Measurements from ENCODE around the gene LRRC15.

The LRRC15 gene

DNA sequence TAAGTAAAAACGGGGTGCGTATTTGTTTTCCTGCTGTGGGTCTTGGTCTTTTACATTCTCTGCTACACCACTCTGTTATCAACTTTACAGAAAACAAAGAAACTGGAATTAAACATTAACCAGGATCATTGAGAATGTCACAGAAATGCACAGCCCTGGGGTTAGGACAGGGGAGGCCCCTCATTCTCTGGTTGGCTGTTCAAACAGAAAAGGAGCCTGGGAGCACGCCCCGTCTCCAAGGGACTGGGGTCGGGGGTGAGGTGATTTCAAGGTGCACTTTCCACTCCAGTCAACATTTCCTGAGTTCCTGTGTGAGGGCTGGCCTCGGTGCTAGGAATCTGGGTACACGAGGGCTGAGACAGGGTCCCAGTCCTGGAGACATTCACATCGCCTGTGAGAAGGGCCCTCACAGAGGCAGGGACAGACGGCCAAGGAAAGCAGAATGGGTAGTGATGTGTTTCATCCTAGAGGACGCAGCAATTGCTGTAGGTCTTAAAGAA is 48.7 kb downstream of the LRRC15 start:
- no peak for DNase-seq (ENCODE audit: low read depth in 3 of 3, low spot score in 1 of 3)

DNA sequence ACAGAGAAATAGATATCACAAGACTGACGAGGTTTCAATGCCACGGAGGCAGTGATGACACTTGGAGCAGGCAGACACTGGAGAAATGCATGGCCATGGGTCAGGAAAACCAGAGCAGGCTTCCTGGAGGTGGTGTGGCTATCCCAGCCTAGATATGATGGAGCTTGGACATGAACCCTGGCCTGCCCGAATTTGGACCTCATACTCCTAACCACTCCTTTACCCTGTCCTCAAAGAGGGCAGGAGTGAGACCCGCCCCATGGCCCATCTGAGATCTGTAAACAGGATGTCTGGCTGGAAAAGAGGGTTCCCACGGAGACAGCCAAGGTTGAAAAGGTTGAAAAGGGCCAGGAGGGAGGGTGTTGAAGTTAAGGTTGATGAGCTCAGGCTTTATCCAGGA is 49.4 kb downstream of the LRRC15 start:
- DNase-seq (ENCODE audit: low read depth in 3 of 3, low spot score in 1 of 3): no peak

- no peak for DNase-seq (ENCODE audit: low read depth in 3 of 3, low spot score in 1 of 3)
These were observed 50.9 kb downstream of the LRRC15 start for GRCh38 chr3:194318511-194319161.

DNA sequence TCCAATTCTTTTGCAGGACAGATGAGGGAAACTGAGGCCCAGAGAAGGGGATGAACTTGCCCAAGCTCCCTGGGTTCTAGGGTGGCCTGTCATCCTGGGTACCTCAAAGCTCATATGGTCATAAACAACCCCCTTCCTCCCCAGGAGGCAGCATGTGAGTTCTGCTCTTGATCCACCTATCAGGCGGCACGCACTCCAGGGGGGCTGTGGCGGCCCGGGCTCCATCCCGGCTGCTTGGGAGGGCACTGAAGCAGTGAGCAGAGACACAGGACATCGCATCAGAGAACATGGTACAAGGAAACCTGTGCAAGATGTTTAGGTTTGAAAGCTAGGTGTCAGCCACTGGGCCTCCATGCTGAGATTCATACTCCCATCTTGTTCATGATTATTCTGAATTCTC is 52.6 kb downstream of the LRRC15 start:
- no peak for DNase-seq (ENCODE audit: low read depth in 3 of 3, low spot score in 1 of 3)

DNA sequence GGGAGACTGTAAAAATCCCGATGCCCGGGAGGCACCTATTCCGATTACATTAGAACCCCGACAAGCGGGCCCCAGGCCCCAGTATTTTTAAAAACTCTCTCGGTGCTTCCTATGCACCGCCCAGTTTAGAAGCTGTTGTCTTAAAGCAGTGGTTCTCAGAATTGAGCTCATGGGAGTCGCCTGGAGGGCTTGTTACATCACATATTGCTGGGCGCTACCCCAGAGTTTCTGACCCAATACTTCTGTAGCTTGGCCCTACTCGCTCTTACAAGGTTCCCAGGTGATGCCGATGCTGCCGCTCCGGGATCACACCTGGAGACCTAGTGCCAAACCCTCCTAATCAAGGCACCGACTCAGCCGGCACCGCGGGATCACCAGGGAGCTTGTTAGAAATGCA is 53.6 kb downstream of the LRRC15 start:
- no peak for DNase-seq (ENCODE audit: low read depth in 3 of 3, low spot score in 1 of 3)

DNA sequence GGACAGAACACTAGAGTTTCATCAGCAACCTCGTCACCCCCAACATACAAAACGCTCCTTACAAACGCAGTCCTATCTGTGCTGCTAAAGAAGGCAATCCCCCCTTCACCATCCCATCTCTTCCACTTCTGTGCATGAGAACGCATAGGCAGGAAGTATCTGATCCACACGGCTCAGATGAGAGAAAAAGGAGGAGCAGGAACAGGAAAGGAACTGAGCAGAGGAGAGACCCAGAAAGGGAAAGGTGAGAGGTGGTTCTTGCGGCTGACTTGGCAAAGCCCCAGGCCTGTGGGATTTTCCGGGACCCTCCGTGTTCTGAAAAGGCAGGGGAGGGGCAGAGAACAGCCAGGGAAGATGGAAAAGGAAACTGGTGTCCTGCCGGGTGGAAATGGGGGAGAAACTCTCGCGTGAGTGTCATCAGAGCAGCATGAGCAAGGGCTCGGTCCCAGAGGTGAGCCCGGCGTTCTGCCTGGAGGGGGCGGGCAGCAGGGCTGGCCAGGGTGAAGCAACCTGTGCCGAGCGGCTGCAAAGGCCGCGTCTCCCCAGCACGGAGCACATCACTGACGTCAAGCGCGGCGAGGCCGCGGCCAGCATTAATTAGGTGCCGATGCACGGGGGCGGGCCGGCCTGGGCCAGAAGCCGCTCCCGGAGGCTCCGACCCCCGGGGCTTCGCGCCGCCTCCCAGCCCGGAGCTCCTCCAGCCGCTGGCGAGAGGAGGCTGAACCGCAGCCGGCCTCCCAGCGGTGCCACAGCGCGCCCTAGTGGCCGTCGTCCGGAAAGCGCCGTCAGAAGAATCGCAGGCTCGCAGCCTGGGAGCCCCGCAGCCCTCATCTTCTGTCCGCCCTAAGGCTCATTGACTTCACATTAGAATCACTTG is 54.2 kb downstream of the LRRC15 start:
- peak; percentile 43 to 86 (median 69) for DNase-seq (ENCODE audit: low read depth in 3 of 3, low spot score in 1 of 3)

GRCh38 chr3:194314388-194315068 is 55.0 kb downstream of the LRRC15 start:
- no peak for DNase-seq (ENCODE audit: low read depth in 3 of 3, low spot score in 1 of 3)

DNA sequence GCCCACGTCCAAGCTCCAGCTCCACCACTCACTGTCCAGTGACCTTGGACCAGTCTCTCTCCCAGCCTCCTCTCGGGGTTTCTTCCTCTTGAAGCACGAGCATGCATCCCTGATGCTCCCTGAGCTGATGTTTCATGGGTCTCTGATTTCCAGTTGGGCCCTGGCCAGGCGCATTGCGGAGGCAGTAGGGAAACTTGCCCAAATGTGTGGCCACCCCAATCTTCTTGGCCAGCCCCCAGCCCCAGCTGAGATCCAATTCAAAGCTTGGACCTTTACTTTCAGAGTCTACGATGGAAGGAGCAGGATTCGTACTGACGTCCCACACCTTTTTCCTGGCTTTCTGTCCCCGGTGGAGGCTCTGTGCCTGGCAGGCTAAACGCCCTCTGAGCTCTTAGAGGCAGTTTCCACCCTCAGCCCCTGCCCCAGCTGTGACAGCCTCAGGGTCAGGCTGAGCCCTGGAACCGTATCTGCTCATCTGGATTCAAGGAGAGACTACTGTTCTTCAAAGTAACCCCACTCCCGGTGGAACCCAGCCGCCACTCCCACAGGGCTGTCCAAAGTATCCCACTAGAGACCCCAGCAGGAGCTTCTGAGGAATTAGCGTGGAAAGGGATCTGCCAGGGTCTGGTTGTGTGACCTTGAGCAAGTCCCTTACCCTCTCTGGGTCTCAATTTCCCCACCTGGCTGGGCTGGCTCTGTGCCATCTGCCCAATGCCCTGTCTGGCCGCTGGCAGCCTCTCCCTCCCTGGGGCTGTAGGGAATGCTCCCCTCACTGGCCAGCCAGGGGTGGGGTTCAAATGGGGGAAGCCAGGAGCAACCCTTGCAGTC is 55.8 kb downstream of the LRRC15 start:
- DNase-seq (ENCODE audit: low read depth in 3 of 3, low spot score in 1 of 3): no peak

DNA sequence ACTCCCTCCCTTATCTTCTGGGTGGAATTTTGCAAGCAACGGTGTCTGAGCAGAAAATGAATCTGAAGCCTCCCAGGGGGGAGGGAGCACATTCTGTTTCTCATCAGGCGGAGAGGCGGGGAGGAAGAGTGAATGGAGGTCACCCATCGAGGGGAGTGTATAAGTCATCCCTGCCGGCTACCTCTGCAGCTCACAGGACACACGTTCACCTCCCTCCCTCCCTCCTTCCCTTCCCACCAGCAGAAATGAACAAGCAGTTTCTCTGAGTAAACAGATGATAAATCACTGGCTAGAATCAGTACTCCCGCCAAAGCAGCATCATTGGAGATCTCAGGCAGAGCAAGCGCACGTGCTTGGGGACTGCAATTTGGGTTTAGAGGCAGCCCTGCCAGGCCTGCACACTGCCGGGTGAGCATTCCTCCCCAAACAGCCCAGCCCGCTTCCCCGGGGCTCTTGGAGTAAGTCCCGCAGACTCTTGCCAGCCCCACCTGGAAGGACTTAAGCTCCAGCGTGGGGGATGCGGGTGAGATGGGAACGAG is 56.7 kb downstream of the LRRC15 start:
- no peak for DNase-seq (ENCODE audit: low read depth in 3 of 3, low spot score in 1 of 3)

- no peak for DNase-seq (ENCODE audit: low read depth in 3 of 3, low spot score in 1 of 3)
These were observed 57.3 kb downstream of the LRRC15 start for GRCh38 chr3:194312186-194312742.

GRCh38 chr3:194311000-194311399 is 58.5 kb downstream of the LRRC15 start:
- DNase-seq (ENCODE audit: low read depth in 3 of 3, low spot score in 1 of 3): no peak

DNA sequence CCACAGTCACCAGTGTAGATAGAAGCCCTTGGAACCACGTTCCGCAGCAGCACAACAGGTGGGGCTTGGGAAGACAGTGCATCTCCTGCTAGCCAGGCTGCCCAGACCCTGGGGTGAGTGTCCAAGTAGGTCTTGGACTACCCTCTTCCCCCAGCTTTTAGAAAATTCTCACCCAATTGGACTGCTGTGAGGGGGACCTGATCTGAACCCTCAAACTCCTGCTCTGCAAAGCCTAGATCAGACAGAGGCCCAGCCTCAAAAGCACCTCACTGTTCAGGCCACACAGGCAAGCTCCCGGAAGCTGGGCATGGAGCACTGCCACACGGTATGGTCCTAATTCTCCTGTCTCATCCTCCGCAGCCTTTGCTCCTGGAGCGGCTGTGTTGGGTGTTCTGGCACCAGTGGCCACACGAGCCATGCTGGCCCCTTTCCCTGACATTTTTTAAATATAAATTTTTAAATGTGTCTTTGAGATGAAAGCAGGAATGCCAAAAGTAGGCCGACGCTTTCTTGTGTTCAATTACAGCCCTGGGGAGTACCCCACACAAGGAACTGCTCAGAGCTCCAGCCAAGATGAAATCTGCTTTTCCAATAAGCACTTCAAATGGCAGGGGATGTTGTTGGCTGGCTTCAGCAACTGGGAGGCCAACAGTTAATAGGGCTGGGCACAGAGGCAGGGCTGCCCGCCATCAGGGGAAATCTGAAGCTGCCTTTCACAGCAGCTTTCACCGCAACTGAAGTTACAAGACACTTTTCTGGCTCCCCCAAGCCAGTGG is 59.3 kb downstream of the LRRC15 start:
- DNase-seq (ENCODE audit: low read depth in 3 of 3, low spot score in 1 of 3): no peak

GRCh38 chr3:194308601-194309449 is 60.7 kb downstream of the LRRC15 start:
- no peak for DNase-seq (ENCODE audit: low read depth in 3 of 3, low spot score in 1 of 3)

GRCh38 chr3:194307849-194308248 is 61.7 kb downstream of the LRRC15 start:
- DNase-seq (ENCODE audit: low read depth in 3 of 3, low spot score in 1 of 3): no peak

DNA sequence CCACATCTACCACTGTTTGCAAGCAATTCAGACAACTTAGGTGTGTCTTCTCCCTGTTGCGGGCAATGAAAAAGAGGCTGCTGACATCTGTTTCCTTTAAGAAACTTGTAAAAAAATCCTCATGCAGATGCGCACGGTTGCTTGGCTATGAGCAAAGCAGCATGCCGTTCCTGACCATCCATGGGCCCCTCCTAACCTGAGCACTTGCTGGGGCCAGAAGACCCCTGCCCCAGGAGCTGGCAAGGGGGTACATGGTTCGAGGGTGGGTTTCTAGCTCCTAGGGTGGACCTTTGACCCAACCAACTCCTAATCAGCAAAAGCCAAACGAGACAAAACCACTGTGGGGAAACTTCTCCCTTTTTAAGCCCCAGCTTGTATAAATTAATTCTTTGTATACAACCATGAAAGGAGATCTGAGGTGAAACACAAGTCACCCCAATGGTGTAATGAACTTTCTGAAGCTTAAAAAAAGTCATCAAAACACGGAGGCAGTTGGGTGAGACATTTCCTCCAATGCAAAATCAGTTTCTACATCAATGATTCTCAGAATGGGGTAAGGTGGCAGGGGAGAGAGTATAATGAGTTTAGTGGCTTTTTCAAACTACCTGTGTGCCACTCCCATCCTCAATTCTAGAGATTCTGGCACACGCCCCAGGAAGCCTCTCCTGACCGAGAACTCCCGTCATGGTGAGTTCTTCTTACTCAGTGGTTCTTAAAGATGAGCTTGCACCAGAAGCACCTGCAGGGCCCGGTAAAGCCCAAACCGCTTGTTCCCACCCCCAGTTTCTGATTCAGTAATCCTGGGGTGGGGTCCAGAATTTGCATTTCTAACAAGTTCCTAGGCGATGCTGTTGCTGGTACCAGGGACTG is 62.5 kb downstream of the LRRC15 start:
- DNase-seq (ENCODE audit: low read depth in 3 of 3, low spot score in 1 of 3): no peak

DNA sequence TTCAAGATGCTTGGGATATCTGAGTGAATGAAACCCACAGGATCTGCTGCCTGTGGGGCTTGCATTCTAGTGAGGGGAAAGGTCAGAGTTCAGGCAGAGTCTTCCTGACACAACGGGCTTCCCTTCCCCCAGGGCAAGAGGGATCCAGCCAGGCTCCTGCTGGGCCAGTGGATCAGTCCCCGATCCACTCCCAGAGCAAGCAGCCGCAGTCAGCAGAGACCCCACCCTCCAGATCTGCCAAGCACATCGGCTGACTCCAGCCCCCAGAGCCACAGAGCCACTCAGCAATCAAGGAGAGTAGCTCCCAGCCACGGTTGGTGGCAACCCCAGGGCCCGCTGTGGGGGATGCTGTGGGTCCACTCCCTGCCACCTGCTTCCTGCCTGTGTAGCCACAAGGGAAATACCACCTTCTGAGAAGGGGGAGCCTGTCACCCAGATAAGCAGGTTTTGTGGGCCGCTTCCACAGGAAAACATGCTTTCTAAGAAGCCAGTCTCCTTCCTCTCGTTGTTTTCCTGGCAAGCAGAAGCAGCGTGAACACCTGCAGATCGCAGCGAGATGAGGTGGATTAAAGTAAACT is 63.3 kb downstream of the LRRC15 start:
- DNase-seq (ENCODE audit: low read depth in 3 of 3, low spot score in 1 of 3): peak in 1 of 3 donors; percentile 7

GRCh38 chr3:194305356-194306108 is 64.0 kb downstream of the LRRC15 start:
- no peak for DNase-seq (ENCODE audit: low read depth in 3 of 3, low spot score in 1 of 3)
